ENCODE results near the gene SPIN3.

DNA sequence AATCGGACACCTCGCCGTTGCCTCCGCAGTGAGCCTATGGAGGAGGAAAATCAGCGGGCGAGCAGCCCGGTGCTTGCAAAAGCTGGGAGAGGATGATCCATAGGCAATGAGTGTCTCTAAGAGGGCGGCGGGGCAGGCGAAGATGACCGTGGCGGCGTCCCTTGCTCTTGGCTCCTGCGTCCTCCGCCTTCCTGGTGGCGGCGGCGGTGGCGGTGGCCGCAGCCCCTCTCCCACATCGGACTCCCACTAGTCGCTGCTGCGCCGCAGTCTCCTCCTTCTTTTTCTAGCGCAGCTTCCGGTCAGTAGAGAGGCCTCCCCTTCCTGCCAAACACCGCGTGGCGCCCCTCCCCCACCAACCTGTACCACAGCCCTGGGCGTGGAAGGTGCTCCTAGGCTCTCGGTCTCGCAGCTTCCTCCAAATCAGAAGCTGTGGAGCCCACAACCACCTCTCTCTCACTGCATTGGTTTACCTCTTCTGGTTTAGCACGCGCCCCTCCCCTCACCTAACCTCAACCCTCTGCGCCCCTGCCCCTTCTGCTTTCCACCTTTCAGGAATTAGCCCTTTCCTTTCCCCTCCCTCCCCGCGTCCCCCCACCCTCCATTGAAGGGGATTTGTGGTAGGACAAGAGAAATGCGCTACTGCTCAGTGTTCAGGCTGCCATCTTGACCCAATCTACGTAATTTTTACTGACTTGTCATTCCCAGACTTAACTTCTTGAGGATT lies at the start of gene SPIN3:
- TF ChIP-seq POLR2A (IDR thresholded peaks at IDR 0.05), result peak in 1 of 2 donors; percentile 80
- TF ChIP-seq, protein P1, sequence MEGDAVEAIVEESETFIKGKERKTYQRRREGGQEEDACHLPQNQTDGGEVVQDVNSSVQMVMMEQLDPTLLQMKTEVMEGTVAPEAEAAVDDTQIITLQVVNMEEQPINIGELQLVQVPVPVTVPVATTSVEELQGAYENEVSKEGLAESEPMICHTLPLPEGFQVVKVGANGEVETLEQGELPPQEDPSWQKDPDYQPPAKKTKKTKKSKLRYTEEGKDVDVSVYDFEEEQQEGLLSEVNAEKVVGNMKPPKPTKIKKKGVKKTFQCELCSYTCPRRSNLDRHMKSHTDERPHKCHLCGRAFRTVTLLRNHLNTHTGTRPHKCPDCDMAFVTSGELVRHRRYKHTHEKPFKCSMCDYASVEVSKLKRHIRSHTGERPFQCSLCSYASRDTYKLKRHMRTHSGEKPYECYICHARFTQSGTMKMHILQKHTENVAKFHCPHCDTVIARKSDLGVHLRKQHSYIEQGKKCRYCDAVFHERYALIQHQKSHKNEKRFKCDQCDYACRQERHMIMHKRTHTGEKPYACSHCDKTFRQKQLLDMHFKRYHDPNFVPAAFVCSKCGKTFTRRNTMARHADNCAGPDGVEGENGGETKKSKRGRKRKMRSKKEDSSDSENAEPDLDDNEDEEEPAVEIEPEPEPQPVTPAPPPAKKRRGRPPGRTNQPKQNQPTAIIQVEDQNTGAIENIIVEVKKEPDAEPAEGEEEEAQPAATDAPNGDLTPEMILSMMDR (IDR thresholded peaks at IDR 0.05), result no peak
